DOHH2 (cell line): ENCODE data around the gene COL2A1.

Experiments
- CTCF ChIP-seq: fragments of 200-600 bp; sonication (generic); IDR thresholded peaks from one replicate; pipeline ENCODE4 v1.5.1; 2014; ENCODE audit warnings: antibody characterized with exemption, mild to moderate bottlenecking, low read depth, low read length; ENCODE audit not compliant: poor library complexity, severe bottlenecking
- EZH2phosphoT487 ChIP-seq: fragments of 200-600 bp; sonication (generic); IDR thresholded peaks from 2 replicates; pipeline ENCODE4 v1.6.1; 2017; ENCODE audit warnings: borderline replicate concordance, mild to moderate bottlenecking, antibody characterized with exemption, low read length, moderate library complexity, mixed read lengths

- TF ChIP-seq CTCF (no peak), EZH2phosphoT487 (no peak)
Observed at GRCh38 chr12:48024735-48025134, 20.5 kb upstream of the COL2A1 start.
